Measurements from ENCODE around the gene RGS6.

Gene RGS6

DNA sequence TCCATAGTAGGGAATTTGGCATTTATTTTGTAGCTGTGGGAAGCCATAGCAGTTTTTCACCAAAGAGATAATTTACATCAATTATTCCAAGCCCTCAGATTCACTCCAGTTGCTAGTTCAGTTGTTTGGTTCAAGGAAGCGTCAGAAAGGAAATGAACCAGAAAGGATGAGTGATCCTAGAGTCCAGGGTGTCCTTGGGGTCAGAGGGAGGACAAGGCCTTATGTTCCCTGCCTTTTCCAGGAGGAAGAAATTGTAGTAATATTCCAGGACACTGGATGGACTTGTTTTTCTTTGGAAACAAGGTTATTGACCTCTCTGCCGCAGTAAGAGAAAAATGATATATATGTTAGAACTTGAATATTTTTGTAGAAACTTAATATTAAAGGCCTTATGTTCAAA is 409.5 kb downstream of the RGS6 start:
- no peak overlapping the region for H3K4me3 ChIP-seq (replicated peaks; ENCODE audit: low read depth, low read length)
- H3K27me3 ChIP-seq (replicated peaks; ENCODE audit: control insufficient read depth, insufficient read depth, low read length), result no peaks in the 10 kb centered on the region
- H3K36me3 ChIP-seq (ENCODE audit: control insufficient read depth, insufficient read depth, low read length), result no peaks in the 10 kb centered on the region
- no peak for DNase-seq (ENCODE audit: extremely low read depth, insufficient read length)
- TF ChIP-seq, protein P1, sequence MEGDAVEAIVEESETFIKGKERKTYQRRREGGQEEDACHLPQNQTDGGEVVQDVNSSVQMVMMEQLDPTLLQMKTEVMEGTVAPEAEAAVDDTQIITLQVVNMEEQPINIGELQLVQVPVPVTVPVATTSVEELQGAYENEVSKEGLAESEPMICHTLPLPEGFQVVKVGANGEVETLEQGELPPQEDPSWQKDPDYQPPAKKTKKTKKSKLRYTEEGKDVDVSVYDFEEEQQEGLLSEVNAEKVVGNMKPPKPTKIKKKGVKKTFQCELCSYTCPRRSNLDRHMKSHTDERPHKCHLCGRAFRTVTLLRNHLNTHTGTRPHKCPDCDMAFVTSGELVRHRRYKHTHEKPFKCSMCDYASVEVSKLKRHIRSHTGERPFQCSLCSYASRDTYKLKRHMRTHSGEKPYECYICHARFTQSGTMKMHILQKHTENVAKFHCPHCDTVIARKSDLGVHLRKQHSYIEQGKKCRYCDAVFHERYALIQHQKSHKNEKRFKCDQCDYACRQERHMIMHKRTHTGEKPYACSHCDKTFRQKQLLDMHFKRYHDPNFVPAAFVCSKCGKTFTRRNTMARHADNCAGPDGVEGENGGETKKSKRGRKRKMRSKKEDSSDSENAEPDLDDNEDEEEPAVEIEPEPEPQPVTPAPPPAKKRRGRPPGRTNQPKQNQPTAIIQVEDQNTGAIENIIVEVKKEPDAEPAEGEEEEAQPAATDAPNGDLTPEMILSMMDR (IDR thresholded peaks at IDR 0.05; ENCODE audit: insufficient read depth, low read length, poor library complexity, severe bottlenecking), result no peak

- H3K36me3 ChIP-seq (ENCODE audit: control insufficient read depth, insufficient read depth, low read length), result no peaks in the 10 kb centered on the region
- TF ChIP-seq, protein P1 (IDR thresholded peaks at IDR 0.05; ENCODE audit: insufficient read depth, low read length, poor library complexity, severe bottlenecking), result no peak
- H3K4me3 ChIP-seq (replicated peaks; ENCODE audit: low read depth, low read length), result no peak overlapping the region
- no peak for DNase-seq (ENCODE audit: extremely low read depth, insufficient read length)
- no peaks in the 10 kb centered on the region for H3K27me3 ChIP-seq (replicated peaks; ENCODE audit: control insufficient read depth, insufficient read depth, low read length)
These were observed 414.9 kb downstream of the RGS6 start for GRCh38 chr14:72347118-72347517.

DNA sequence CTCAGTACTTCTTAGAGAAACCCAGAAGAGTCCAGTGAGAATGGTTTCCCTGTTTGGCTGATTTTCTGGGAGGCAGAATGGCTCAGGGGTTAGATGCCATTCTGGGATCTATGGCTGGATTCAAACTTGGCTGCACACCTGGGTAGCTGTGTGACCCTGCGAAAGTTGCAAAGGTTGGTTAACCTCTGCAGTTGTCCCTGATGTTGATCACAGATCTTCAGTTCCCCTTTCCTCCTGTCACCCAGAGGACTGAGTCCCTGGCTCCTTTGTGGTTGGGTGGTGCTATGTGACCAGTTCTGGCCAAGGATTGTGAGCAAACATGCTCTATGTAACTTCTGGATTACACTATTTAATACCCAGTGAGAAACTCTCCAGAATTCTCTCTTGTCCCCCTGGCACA is 418.0 kb downstream of the RGS6 start:
- TF ChIP-seq, protein P1 (IDR thresholded peaks at IDR 0.05; ENCODE audit: insufficient read depth, low read length, poor library complexity, severe bottlenecking), result no peak
- H3K27me3 ChIP-seq (replicated peaks; ENCODE audit: control insufficient read depth, insufficient read depth, low read length), result no peaks in the 10 kb centered on the region
- no peak for DNase-seq (ENCODE audit: extremely low read depth, insufficient read length)
- no peak overlapping the region for H3K4me3 ChIP-seq (replicated peaks; ENCODE audit: low read depth, low read length)
- H3K36me3 ChIP-seq (ENCODE audit: control insufficient read depth, insufficient read depth, low read length), result no peaks in the 10 kb centered on the region

- TF ChIP-seq, protein P1 (IDR thresholded peaks at IDR 0.05; ENCODE audit: insufficient read depth, low read length, poor library complexity, severe bottlenecking), result no peak
- Histone ChIP-seq H3K27me3 (replicated peaks; ENCODE audit: control insufficient read depth, insufficient read depth, low read length) (no peaks in the 10 kb centered on the region; the same call in 1 of the 2 replicates), H3K4me3 (replicated peaks; ENCODE audit: low read depth, low read length) (no peak overlapping the region), H3K36me3 (ENCODE audit: control insufficient read depth, insufficient read depth, low read length) (no peaks in the 10 kb centered on the region)
- DNase-seq (ENCODE audit: extremely low read depth, insufficient read length), result no peak
These were observed 419.8 kb downstream of the RGS6 start for GRCh38 chr14:72352012-72352411.

DNA sequence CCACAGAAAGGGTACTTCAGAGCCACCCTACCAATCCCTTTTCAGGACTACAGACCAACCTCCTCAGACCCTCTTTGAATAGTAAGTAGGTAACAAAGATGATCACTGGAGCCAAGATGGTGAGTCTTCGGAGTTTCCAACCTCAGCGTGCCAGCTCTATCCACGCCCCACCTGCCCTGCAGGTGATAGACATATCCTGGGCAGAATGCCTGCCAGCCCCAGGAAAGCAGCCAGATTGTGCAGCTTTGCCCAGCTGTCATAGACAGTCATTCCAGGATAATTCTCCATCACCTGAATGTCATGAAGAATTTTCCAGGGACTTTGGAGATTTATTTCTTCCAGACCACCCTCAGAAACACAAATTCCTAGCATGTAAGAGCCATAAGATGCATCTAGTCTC is 434.4 kb downstream of the RGS6 start:
- TF ChIP-seq, protein P1 (IDR thresholded peaks at IDR 0.05; ENCODE audit: insufficient read depth, low read length, poor library complexity, severe bottlenecking), result no peak
- H3K36me3 ChIP-seq (ENCODE audit: control insufficient read depth, insufficient read depth, low read length), result no peaks in the 10 kb centered on the region
- no peak for DNase-seq (ENCODE audit: extremely low read depth, insufficient read length)
- no peaks in the 10 kb centered on the region for H3K27me3 ChIP-seq (replicated peaks; ENCODE audit: control insufficient read depth, insufficient read depth, low read length)
- no peak overlapping the region for H3K4me3 ChIP-seq (replicated peaks; ENCODE audit: low read depth, low read length)

DNA sequence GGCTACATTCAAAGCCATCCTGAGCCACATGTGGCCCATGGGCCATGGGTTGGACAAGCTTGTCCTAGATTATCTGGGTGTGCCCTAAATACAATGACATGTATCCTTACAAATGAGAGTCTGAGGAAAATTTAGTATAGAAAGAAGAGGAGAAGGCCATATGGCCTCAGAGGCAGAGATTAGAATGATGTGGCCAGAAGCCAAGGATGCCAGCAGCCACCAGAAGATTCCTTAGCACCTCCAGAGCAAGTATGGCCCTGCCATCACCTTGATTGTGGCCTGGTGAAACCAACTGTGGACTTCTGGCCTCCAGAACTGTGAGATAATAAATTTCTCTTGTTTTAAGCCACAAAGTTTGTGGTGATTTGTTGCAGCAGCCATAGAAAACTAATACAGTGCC is 436.9 kb downstream of the RGS6 start:
- no peak for DNase-seq (ENCODE audit: extremely low read depth, insufficient read length)
- TF ChIP-seq, protein P1 (IDR thresholded peaks at IDR 0.05; ENCODE audit: insufficient read depth, low read length, poor library complexity, severe bottlenecking), result no peak
- Histone ChIP-seq H3K36me3 (ENCODE audit: control insufficient read depth, insufficient read depth, low read length) (no peaks in the 10 kb centered on the region), H3K4me3 (replicated peaks; ENCODE audit: low read depth, low read length) (no peak overlapping the region), H3K27me3 (replicated peaks; ENCODE audit: control insufficient read depth, insufficient read depth, low read length) (no peaks in the 10 kb centered on the region)
